H9 (cell line): ENCODE measurements around the gene MYO1D. TPM values are rescaled to one million over a fixed set of nuclear protein-coding genes. Genes with fewer than 3 reads are reported as not detected.

ENCODE experiments used
- DNase-seq: peaks from one replicate; pipeline ENCODE4 v3.0.0-alpha.2; 2017
- H2AFZ ChIP-seq: one replicate; pipeline ENCODE4 v1.6.1; 2013; ENCODE audit warnings: mild to moderate bottlenecking, low read length, control low read depth, moderate library complexity
- H2AK5ac ChIP-seq: 2 replicates; pipeline ENCODE4 v1.6.1; 2013; ENCODE audit warnings: low read length, control low read depth, mixed read lengths; ENCODE audit not compliant: insufficient read length
- H2BK120ac ChIP-seq: one replicate; pipeline ENCODE4 v1.6.1; 2013; ENCODE audit warnings: low read depth, mild to moderate bottlenecking, low read length, control low read depth, inconsistent platforms; ENCODE audit not compliant: poor library complexity, severe bottlenecking
- H2BK12ac ChIP-seq: 2 replicates; pipeline ENCODE4 v1.6.1; 2013; ENCODE audit warnings: low read length, control low read depth, mixed read lengths, low read depth; ENCODE audit not compliant: insufficient read length
- H2BK15ac ChIP-seq: 2 replicates; pipeline ENCODE4 v1.6.1; 2013; ENCODE audit warnings: low read depth, low read length, control low read depth
- H2BK20ac ChIP-seq: one replicate; pipeline ENCODE4 v1.6.1; 2013; ENCODE audit warnings: low read depth, mild to moderate bottlenecking, low read length, control low read depth, inconsistent platforms; ENCODE audit not compliant: poor library complexity, severe bottlenecking
- H2BK5ac ChIP-seq: 2 replicates; pipeline ENCODE4 v1.6.1; 2013; ENCODE audit warnings: low read length, control low read depth, mixed read lengths; ENCODE audit not compliant: insufficient read length
- H3K14ac ChIP-seq: 2 replicates; pipeline ENCODE4 v1.6.1; 2013; ENCODE audit warnings: low read length, control low read depth; ENCODE audit not compliant: insufficient read depth
- H3K18ac ChIP-seq: 2 replicates; pipeline ENCODE4 v1.6.1; 2013; ENCODE audit warnings: low read depth, mild to moderate bottlenecking, mixed read lengths, low read length, control low read depth; ENCODE audit not compliant: insufficient read length
- H3K23ac ChIP-seq: 2 replicates; pipeline ENCODE4 v1.6.1; 2013; ENCODE audit warnings: low read length, control low read depth, mixed read lengths, low read depth; ENCODE audit not compliant: insufficient read length
- H3K23me2 ChIP-seq: 2 replicates; pipeline ENCODE4 v1.6.1; 2013; ENCODE audit warnings: low read depth, mild to moderate bottlenecking, mixed read lengths, low read length, control low read depth; ENCODE audit not compliant: insufficient read length, poor library complexity, severe bottlenecking
- H3K27ac ChIP-seq: 2 replicates; pipeline ENCODE4 v1.5.1; 2013; ENCODE audit warnings: low read length, control low read depth, mixed read lengths, low read depth; ENCODE audit not compliant: insufficient read length
- H3K27me3 ChIP-seq: 2 replicates; pipeline ENCODE4 v1.6.1; 2013; ENCODE audit warnings: low read length, control low read depth, inconsistent platforms; ENCODE audit not compliant: insufficient read depth
- H3K4ac ChIP-seq: 2 replicates; pipeline ENCODE4 v1.6.1; 2013; ENCODE audit warnings: low read depth, mild to moderate bottlenecking, control low read depth, inconsistent platforms, low read length, moderate library complexity
- H3K4me1 ChIP-seq: 2 replicates; pipeline ENCODE4 v1.6.1; 2013; ENCODE audit warnings: low read length, control low read depth, inconsistent platforms; ENCODE audit not compliant: insufficient read depth
- H3K4me2 ChIP-seq: 2 replicates; pipeline ENCODE4 v1.6.1; 2013; ENCODE audit warnings: low read length, control low read depth, mixed read lengths; ENCODE audit not compliant: insufficient read length, insufficient read depth
- H3K56ac ChIP-seq: 2 replicates; pipeline ENCODE4 v1.6.1; 2013; ENCODE audit warnings: low read depth, mild to moderate bottlenecking, mixed read lengths, low read length, control low read depth; ENCODE audit not compliant: insufficient read length
- H3K79me1 ChIP-seq: 2 replicates; pipeline ENCODE4 v1.6.1; 2013; ENCODE audit warnings: low read depth, mild to moderate bottlenecking, moderate library complexity, low read length, control low read depth, inconsistent platforms; ENCODE audit not compliant: insufficient read depth, poor library complexity, severe bottlenecking
- H3K79me2 ChIP-seq: 2 replicates; pipeline ENCODE4 v1.6.1; 2013; ENCODE audit warnings: low read length, control low read depth, inconsistent platforms; ENCODE audit not compliant: insufficient read depth
- H3K9ac ChIP-seq: 2 replicates; pipeline ENCODE4 v1.6.1; 2013; ENCODE audit warnings: low read length, control low read depth, mixed read lengths; ENCODE audit not compliant: insufficient read length; ENCODE audit errors: extremely low read depth
- H3K9me3 ChIP-seq: one replicate; pipeline ENCODE4 v1.6.1; 2013; ENCODE audit warnings: low read depth, low read length, inconsistent platforms; ENCODE audit not compliant: control insufficient read depth
- H3T11ph ChIP-seq: one replicate; pipeline ENCODE4 v1.6.1; 2013; ENCODE audit warnings: mild to moderate bottlenecking, low read length, control low read depth, inconsistent platforms
- H4K20me1 ChIP-seq: one replicate; pipeline ENCODE4 v1.6.1; 2013; ENCODE audit not compliant: control insufficient read depth, insufficient read length, insufficient read depth
- H4K5ac ChIP-seq: 2 replicates; pipeline ENCODE4 v1.6.1; 2013; ENCODE audit warnings: low read depth, mild to moderate bottlenecking, mixed read lengths, low read length, control low read depth; ENCODE audit not compliant: insufficient read length
- H4K8ac ChIP-seq: replicated peaks from 2 replicates; pipeline ENCODE4 v1.6.1; 2013; ENCODE audit warnings: low read length, control low read depth, mixed read lengths, low read depth; ENCODE audit not compliant: insufficient read length
- H4K91ac ChIP-seq: 2 replicates; pipeline ENCODE4 v1.6.1; 2013; ENCODE audit warnings: low read depth, mild to moderate bottlenecking, moderate library complexity, mixed read lengths, low read length, control low read depth; ENCODE audit not compliant: insufficient read length
- H3K27ac Mint-ChIP-seq, 3 experiments: 2 replicates in 2 of 3; 3 replicates in 1 of 3; pipeline ENCODE4 v1.8.0; 2020 to 2021; ENCODE audit warnings: mixed read lengths in 3 of 3, mild to moderate bottlenecking in 1 of 3, moderate library complexity in 1 of 3
- H3K27me3 Mint-ChIP-seq: 2 replicates; pipeline ENCODE4 v1.8.0; 2021; ENCODE audit warnings: low read depth, mild to moderate bottlenecking, moderate library complexity, mixed read lengths
- H3K36me3 Mint-ChIP-seq, 3 experiments: 2 replicates in 2 of 3; 3 replicates in 1 of 3; pipeline ENCODE4 v1.8.0; 2020 to 2021; ENCODE audit warnings: low read depth in 3 of 3, mixed read lengths in 3 of 3; ENCODE audit not compliant: insufficient read depth in 1 of 3
- H3K4me1 Mint-ChIP-seq, 2 experiments: 2 replicates each; pipeline ENCODE4 v1.8.0; 2020; ENCODE audit warnings: mixed read lengths in 2 of 2
- H3K4me3 Mint-ChIP-seq, 2 experiments: 2 replicates in 1 of 2; 3 replicates in 1 of 2; pipeline ENCODE4 v1.8.0; 2020 to 2021; ENCODE audit warnings: mild to moderate bottlenecking in 2 of 2, mixed read lengths in 2 of 2, moderate library complexity in 1 of 2
- H3K9me3 Mint-ChIP-seq, 2 experiments: 2 replicates in 1 of 2; 3 replicates in 1 of 2; pipeline ENCODE4 v1.8.0; 2020; ENCODE audit warnings: mild to moderate bottlenecking in 2 of 2, mixed read lengths in 2 of 2, moderate library complexity in 1 of 2
- CTCF ChIP-seq: fragments of 200-600 bp; sonication (generic); conservative IDR thresholded peaks from 3 replicates; pipeline ENCODE4 v1.8.0; 2021; ENCODE audit warnings: antibody characterized with exemption, mild to moderate bottlenecking
- WGBS: extraction: QIAGEN DNeasy Blood & Tissue Kit; methylation state at CpG from one replicate; pipeline ENCODE4 v1.1.7; 2013; ENCODE audit warnings: missing lambda C conversion rate, low lambda C conversion rate, mixed read lengths; ENCODE audit not compliant: insufficient read length; ENCODE audit errors: extremely low coverage; 5-methylcytosine and 5-hydroxymethylcytosine counted together
- total RNA-seq: library from RNA; stranded (reverse); gene quantifications from 2 replicates; pipeline ENCODE4 v1.2.1, GENCODE V29; 2021

Gene MYO1D
- total RNA-seq, 1 experiment from 2014 or later: 19.0 TPM

GRCh38 chr17:32445074-32445415, 431.9 kb downstream of the MYO1D start:
- Histone ChIP-seq H3K9ac (peak overlapping the region; percentile 95), H2BK15ac (no peak overlapping the region), H2BK20ac (no peak overlapping the region), H3K27ac (no peak overlapping the region), H4K91ac (no peak overlapping the region), H3K4ac (no peak overlapping the region; the same call in 1 of the 2 replicates), H3K14ac (peak overlapping the region; percentile 76), H4K5ac (no peak overlapping the region), H2BK12ac (no peak overlapping the region), H3K9me3 (no peaks in the 10 kb centered on the region), H3K4me1 (no peaks in the 10 kb centered on the region), H3K23me2 (peaks cover 16% of the 10 kb centered on the region), H2AK5ac (no peak overlapping the region), H3K27me3 (no peaks in the 10 kb centered on the region; the same call in 1 of the 2 replicates), H3K4me2 (peak overlapping the region; percentile 97), H2BK120ac (no peak overlapping the region), H3K79me1 (no peaks in the 10 kb centered on the region), H3K23ac (no peak overlapping the region), H4K8ac (no peak overlapping the region), H3K56ac (no peak overlapping the region), H2BK5ac (no peak overlapping the region), H2AFZ (no peak overlapping the region), H4K20me1 (no peaks in the 10 kb centered on the region), H3K18ac (no peak overlapping the region), H3K79me2 (peaks cover 22% of the 10 kb centered on the region), H3T11ph (no peak overlapping the region)
- no peak for TF ChIP-seq CTCF
- no CpG with 5 or more reads among the region's 14 CpGs for WGBS
- peaks cover 30% of the 10 kb centered on the region for H3K27me3 Mint-ChIP-seq
- peaks cover 21 to 36% (median 34%) of the 10 kb centered on the region in 3 experiments for H3K36me3 Mint-ChIP-seq
- peak overlapping the region; percentile 34 to 94 (median 76); a peak in 6 of 7 replicates for H3K27ac Mint-ChIP-seq
- peak; percentile 46 for DNase-seq
- H3K4me3 Mint-ChIP-seq: peak overlapping the region; percentile 94 to 95
- H3K4me1 Mint-ChIP-seq: peaks cover 20 to 23% of the 10 kb centered on the region in 2 experiments
- peaks cover 8 to 16% of the 10 kb centered on the region in 2 experiments; a peak in 4 of 5 replicates for H3K9me3 Mint-ChIP-seq
